NCI-H460 (cell line): ENCODE data around the gene IFNG-AS1. TPM values are rescaled to one million over a fixed set of nuclear protein-coding genes. Genes with fewer than 3 reads are reported as not detected.
A peak's percentile ranks its signal among the peaks of the same experiment; 100 is the strongest.

Experiments used
- DNase-seq: peaks from one replicate; pipeline ENCODE4 v3.0.0-alpha.2; 2016; ENCODE audit warnings: low read depth; ENCODE audit errors: extremely low read depth
- small RNA-seq, 2 experiments: library from RNA; depleted of rRNA; stranded (forward); fragments of <200 nt; gene quantifications; one replicate each; pipeline ENCODE3, GENCODE V24; 2014
- total RNA-seq: library from RNA; depleted of rRNA; stranded (reverse); fragments of >200 nt; shearing (Covaris generic); gene quantifications from 2 replicates; pipeline ENCODE4 v1.2.3, GENCODE V29; 2014; rRNA removed

Gene IFNG-AS1
- total RNA-seq, 1 experiment from 2014 or later, result not detected

DNA sequence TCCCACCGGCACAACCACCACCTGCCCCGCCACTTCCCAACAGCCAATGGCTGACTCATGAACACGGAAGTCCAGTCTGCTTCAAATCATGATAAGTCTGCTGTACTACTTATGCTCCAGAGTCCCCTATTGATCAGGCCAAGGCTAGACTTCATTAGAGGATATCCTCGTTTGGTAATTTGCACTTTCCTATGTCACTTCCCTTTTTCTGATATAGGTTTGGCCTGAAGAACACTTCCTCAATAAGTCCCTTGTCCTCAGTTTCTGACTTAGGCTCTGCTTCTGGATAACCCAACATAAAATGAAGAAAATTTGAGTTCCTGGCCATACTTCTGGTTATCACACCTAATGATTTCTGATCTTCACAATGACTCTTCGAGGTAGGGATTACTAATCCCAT lies 45.3 kb downstream of the IFNG-AS1 start:
- no peak for DNase-seq

DNA sequence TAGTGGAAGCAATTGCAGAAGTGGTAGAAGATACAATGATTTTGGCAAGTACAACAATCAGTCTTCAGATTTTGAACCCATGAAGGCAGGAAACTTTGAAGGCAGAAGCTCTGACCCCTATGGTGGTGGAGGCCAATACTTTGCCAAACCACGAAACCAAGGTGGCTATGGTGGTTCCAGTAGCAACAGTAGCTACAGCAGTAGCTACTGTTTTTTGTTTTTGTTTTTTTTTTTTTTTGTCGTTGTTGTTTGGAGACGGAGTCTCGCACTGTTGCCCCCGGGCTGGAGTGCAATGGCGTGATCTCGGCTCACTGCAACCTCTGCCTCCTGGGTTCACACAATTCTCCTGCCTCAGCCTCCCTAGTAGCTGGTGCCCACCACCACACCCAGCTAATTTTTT lies 47.4 kb downstream of the IFNG-AS1 start:
- DNase-seq, result no peak

DNA sequence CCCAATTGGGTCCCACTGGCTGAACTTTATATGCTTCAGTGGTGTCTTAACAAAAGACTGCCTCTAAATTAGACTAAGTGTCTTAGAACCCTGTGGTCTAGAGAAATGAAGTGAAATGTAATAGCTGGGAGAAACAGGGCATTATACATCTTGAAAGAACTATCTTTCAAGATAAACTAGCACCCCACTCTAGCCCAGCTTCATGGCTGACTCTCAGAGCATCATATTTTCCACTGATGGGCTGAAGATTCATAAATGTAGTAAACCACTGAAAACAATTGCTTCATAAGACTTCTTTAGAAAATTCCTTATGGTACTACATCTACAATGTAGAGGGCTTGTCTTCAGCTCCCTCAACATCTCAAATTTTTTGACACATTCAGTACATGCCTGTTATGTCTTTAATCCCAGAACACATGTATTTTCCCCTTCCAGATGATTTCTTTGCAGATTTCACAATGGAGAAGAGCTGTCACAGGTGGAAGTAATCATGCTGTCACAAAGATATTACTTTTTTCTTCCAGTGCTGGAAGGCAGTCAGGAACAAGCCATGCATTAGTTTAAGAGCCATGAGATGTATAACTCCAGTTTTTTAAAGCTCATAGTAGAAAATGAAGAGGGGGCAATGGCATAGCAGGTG lies 48.5 kb downstream of the IFNG-AS1 start:
- no peak for DNase-seq

DNA sequence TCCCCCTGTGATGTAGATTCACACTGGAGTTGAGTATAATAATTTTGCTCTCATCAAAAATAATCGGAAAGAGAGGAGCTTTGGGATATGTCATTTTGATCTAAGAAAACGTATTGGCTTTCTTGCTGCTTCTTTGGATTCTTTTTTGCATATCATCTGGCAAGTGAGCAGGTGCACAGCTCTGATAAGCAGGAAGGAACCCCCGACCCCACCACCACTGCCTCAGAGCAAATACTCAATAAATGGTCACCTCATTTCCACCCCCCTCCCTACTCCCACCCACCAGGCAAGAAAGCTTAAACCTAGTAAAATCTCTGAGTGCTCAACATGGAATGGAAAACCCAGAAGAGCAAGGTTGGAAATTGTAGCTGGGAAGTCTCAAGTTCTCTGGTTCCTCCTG lies 49.4 kb downstream of the IFNG-AS1 start:
- DNase-seq, result no peak

DNA sequence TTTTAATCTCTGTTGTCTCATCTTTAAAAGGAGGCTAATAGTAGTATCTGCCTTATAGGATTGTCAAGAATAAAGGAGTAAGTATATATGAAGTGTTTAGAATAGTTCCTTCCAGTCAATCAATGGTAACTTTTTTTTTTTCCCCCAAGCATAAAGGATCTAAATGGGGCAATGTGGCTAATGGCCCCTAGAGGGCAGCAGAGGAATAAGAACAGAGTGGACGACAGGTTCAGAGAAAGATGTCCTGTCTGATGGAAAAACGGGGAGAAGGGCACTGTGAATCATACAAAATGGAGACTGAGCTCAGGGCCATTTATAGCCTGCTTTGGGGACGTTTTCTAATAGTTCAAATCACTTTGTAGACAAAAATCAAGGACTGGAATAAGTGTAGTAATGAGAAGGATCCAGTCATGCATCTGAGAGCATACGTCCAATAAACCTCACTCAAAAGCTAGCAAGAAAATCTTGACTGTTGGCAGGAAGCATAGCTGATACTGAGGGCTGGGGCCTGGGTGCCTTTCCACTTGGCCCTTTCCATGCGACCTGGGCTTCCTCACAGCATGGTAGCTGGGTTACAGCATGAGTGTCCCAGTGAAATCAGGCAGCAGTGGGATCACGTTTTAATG lies 51.3 kb downstream of the IFNG-AS1 start:
- peak; percentile 70 for DNase-seq

DNA sequence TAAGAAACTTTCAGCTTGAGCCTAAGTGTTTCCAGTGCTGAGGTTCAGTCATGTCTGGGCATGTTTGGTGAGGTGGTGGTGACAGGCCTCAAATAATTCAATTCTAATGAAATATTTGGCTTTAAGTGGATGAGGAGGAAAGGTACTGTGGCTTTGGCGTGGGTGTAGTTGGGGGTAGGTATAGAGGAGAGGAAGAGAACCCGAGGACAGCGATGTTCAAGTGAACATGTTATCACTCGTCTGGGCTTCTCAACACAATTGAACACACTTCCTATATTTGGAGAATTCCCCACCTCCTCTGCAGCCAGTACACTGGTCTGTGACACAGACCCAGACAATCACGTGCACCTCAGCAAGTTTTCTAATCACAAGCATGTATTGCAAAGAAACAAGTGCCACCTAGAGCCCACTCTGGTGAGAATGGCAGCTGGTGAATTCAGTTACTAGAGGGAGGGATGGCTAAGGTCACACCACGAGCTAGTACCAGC lies 53.0 kb downstream of the IFNG-AS1 start:
- no peak for DNase-seq

DNA sequence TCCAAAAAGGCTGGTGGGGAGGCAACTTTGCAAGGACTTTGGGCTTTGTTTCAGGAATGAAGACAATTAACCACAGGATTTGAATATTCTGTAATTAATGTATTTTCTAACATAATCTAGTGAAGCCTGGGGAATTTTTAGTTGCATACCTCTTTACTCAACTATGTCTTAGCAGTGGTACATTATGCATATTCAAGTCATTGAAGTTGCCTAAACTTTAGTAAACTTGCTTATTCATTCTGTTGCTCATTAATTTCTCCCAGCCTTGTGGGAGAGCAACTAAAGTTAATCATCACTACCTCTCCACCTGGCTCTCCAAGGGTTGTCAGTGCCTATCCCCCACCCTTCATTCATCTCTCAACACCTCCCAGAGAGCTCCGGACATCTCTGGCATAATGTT lies 54.2 kb downstream of the IFNG-AS1 start:
- DNase-seq, result no peak

DNA sequence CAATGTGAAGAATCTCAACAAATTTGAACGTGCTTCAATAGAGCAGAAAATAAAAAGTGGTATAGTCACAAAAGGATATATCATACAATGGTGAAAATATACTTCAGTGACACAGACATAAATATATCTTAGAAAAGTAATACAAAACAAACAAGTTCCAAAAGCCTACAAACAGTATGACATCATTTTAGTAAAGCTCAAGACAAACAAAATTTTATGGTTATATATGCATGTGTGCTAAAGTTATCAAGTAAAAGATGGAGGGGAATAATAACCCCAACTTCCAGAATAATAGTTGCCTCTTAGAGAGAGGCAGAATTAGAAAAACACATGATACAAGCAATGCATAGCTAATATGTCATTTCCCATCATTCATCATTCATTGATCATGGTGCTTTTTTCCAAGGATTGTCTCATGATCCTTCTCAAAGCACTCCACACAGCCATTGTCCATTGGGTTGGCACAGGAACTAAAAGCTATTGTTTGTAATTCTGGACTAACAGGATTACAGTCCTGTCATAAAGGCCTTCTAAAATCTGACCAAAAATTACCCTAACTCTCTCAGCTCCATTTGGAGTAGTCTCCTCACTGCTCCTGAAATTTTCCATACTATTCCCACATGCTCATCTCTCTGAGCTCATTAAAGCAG lies 59.5 kb downstream of the IFNG-AS1 start:
- DNase-seq, result no peak

DNA sequence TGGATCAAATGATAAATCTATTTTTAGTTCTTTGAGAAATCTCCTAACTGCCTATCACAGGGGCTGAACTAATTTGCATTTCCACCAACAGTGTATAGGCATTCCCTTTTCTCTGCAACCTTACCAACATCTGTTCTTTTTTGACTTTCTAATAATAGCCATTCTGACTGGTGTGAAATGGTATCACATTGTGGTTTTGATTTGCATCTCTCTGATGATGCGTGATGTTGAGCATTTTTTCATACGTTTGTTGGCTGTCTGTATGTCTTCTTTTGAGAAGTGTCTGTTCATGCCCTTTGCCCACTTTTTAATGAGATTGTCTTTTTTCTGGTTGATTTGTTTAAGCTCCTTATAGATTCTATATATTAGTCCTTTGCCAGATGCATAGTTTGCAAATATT lies 67.1 kb downstream of the IFNG-AS1 start:
- no peak for DNase-seq

DNA sequence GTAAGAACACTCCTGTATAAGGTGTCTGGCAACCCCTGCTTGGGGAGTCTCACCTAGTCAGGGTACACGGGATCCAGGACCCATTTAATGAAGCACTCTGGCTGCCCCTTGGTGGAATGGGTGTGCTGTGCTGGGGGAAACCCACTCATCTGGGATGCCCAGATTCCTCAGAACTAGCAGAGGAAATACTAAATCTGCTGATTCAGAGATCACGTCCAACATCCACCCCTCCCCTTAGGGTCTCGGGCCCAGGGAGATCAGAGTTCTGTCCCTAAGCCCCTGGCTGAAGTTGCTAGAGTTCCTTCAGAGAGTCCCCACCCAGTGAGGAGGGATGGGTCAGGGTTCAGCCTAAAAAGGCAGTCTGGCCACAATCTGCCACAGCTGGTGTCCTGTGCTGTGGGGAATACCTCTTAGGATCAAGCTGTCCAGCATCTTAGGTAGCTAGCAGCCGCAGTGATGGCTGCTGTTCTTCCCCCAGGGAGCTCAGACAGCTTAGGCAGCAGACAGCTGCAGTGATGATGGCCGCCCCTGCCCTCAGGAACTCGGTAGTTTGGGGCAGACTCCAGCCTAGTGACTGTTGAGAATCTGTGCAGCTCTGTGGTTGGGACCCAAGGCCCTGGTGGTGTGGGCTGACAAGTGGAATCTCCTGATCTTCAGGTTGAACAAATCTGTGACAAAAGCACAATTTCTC lies 74.8 kb downstream of the IFNG-AS1 start:
- DNase-seq, result no peak

DNA sequence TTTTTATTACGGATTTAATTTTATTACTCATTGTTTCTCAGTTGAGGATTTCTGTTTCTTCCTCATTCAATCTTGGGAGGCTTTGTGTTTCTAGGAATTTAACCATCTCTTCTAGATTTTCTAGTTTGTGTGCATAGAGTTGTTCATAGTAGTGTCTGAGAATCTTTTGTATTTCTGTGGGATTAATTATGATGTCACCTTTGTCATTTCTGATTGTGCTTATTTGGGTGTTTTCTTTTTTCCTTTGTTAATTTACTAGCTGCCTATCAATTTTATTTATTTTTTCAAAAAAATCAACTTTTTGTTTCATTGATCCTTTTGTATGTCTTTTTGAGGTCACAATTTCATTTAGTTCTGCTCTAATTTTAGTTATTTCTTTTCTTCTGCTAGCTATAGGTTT lies 75.9 kb downstream of the IFNG-AS1 start:
- DNase-seq, result no peak

DNA sequence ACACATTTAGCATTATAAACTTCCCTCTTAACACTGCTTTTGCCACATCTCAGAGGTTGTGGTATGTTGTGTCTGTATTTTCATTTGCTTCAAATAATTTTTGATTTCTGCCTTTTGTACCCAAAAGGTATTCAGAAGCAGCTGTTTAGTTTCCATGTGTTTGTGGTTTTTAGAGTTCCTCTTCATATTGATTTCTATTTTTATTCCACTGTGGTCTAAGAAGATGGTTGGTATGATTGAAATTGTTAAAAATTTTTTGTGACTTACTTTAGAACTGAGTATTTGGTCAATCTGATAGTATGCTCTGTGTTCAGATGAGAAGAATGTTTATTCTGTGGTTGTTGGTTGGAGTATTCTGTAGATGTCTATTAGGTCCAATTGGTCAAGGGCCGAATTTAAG lies 76.4 kb downstream of the IFNG-AS1 start:
- DNase-seq, result no peak

DNA sequence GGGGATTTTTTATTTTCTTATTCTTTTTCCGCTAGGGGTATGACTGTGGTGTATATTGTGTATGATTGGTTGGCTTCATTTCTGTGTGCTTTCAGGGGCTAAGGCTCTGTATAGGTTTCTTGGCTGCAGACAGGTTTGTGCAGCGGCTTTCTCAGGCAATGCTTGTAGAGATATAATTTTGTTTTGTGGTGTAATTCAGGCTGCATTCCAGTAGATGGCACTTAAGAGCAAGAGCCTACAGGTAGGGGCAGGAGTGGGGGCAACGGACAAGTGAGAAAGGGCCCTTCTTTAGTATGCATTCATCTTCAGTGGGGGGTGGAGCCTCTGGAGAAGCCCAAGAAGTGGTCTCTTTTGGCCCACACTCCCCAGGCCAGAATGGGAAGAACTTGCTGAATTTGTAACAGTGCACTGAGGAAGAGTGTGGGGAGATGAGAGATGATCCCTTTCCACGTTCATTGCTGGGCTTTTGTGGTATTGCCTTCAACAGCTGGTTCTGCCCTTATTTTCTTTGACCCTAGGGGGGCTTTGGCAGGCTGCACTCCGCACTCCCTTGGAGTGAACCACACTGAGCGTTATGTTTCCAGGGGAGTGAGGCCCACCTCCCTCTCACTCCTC lies 78.6 kb downstream of the IFNG-AS1 start:
- DNase-seq, result no peak

DNA sequence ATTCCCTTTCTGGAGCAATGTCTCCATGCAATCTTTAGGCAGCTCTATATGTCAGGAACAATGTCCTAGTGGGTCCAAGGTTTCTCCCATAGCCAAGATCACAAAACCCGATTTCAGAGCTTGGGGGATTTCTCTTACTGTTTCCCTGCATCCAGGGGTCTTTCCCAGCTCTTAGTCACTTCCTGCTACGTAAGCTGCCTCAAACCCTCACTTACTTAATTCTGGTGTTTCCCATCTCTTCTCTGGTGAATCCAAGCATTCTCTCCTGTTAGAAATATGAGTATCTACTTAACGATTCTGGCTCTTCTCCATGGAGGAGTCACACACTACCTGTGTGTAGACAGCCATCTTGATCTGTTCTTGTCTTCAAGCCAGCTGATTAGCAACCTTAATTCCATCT lies 80.0 kb downstream of the IFNG-AS1 start:
- no peak for DNase-seq

Small RNAs within 50 kb of the gene (small RNA-seq; reads per million reads assigned to genes)
- gene AC005294.1 (0 reads per million in 2 experiments), gene RPL39P28 (0 reads per million in 2 experiments)

Other genes with a start within 250 kb of the IFNG-AS1 start
- gene IFNG, start 170.3 kb downstream of the IFNG-AS1 start, total RNA-seq, result not detected in 2 replicates
- gene IL26, start 236.4 kb downstream of the IFNG-AS1 start, total RNA-seq, result not detected in 2 replicates